Stimulated activated CD8-positive, alpha-beta memory T cell treated with anti-CD3 and anti-CD28 coated beads, Interleukin-7, amount 100 ng/mL, for 48 hours (primary cell): ENCODE measurements around the gene HOOK1.
"Not testable (repeated sequence)": the region's sequence is repeated elsewhere in the genome, so short reads cannot be mapped to it uniquely, and the experiment has no call there.

ENCODE experiments used
- DNase-seq, 2 donors: peaks; one replicate each; pipeline ENCODE4 v3.0.0-alpha.2; 2020; ENCODE audit warnings: low read depth in 1 of 2; ENCODE audit errors: extremely low read depth in 1 of 2

The HOOK1 gene

GRCh38 chr1:59819566-59820438, 5.1 kb downstream of the HOOK1 start:
- no peak for DNase-seq

- DNase-seq = no peak
Observed at GRCh38 chr1:59827055-59827643, 12.4 kb downstream of the HOOK1 start.

- no peak for DNase-seq
Observed at GRCh38 chr1:59828160-59828559, 13.4 kb downstream of the HOOK1 start.

GRCh38 chr1:59831529-59831928, 16.8 kb downstream of the HOOK1 start:
- no peak for DNase-seq

GRCh38 chr1:59833022-59833421, 18.3 kb downstream of the HOOK1 start:
- DNase-seq = no peak

- no peak for DNase-seq
Observed at GRCh38 chr1:59833991-59834390, 19.2 kb downstream of the HOOK1 start.

- not testable (repeated sequence) for DNase-seq
Observed at GRCh38 chr1:59837857-59838256, 23.1 kb downstream of the HOOK1 start.

GRCh38 chr1:59845091-59845490, 30.3 kb downstream of the HOOK1 start:
- no peak for DNase-seq

GRCh38 chr1:59846209-59846894, 31.6 kb downstream of the HOOK1 start:
- DNase-seq = no peak

DNA sequence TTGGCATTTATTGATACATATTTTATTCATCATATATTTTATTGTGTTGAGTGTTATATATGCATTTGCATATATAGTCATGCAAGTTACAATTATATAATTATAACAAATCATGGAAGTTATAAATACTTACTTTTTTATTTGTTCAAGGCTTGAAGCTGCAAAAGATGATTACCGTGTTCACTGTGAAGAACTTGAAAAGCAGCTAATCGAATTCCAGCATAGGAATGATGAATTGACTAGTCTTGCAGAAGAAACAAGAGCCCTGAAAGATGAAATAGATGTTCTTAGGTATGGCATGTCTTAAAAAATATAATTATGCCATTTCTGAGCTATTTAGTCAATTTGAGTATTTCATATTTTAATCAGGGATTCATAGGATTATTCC, 32.1 kb downstream of the HOOK1 start:
- no peak for DNase-seq

GRCh38 chr1:59852117-59852516, 37.4 kb downstream of the HOOK1 start:
- DNase-seq = no peak

DNA sequence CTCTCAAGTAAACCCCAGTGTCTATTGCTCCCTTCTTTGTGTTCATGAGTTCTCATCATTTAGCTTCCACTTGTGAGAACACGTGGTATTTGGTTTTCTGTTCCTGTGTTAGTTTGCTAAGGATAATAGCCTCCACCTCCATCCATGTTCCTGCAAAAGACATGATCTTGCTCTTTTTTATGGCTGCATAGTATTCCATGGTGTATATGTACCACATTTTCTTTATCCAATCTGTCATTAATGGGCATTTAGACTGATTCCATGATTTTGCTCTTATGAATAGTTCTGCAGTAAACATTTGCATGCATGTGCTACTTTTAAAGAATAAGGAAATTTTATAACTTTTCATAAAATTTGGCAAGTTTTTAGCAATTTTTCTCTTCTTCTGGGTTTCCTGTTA, 40.5 kb downstream of the HOOK1 start:
- DNase-seq = not testable (repeated sequence)

- DNase-seq = no peak
Observed at GRCh38 chr1:59856725-59857338, 42.1 kb downstream of the HOOK1 start.

DNA sequence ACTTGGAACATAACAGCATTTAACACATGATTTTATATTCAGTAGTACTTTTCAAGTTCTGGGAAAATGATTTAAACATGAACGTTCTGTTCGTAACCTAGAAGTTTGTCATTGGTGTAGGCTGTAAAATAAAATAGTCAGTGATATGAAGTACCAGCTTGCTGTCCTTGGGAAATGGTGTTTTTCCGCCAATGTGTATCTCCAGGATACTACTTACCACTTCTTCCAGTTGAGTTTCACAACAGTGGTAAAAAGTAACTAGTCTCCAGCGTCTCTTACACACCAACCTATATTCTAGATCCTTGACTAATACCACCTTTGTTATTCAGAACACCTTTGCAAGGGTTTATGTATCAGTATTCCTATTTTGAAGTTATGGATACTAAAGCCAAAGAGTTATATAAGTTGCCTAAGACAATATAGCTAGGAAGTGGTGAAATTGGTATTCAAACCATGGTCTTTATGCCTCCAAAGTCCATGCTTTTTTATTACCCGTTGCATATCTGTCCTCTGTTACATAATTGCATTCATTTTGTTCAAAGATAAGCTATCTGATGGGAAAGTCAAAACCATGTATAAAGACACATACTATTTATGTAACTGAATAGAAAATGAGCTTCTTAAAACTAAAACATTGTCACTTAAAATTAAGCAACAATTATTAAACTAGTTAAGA, 43.1 kb downstream of the HOOK1 start:
- no peak for DNase-seq

DNA sequence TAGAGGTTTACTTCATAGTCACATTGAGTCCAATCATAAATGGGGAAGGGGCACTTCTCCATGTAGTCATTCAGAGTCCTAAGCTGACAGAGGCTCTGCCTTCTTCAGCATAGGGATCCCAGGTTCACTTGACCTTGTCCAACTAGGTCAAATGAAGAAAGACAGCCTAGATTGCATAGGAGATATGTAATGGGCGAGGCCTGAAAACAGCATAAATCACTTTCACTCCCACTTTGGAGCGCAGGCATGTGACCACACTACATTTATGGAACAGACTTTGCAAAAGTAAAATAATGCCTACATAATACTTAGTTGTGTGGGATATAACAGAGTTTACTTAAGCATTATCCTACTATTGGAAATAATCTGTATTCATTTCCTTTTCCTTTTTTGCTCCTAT, 51.7 kb downstream of the HOOK1 start:
- no peak for DNase-seq

DNA sequence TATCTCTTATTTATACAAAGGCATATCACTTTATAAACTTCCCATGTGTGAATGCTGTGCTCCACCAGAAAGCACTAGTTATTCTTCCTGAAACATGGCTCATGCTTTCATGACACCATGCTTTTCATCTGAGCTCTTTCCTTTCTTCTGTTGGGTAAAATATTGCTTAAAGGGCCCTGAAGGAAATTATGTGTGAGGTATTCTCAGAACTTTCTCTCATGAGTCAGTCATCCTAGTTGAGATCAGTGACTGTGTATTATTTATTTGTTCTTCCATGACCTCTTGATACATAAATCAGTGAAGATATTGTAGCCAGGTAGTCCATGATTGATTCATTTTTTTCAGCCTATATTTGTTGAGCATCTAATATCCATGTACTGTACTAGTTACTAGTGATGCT, 57.0 kb downstream of the HOOK1 start:
- DNase-seq = no peak

DNA sequence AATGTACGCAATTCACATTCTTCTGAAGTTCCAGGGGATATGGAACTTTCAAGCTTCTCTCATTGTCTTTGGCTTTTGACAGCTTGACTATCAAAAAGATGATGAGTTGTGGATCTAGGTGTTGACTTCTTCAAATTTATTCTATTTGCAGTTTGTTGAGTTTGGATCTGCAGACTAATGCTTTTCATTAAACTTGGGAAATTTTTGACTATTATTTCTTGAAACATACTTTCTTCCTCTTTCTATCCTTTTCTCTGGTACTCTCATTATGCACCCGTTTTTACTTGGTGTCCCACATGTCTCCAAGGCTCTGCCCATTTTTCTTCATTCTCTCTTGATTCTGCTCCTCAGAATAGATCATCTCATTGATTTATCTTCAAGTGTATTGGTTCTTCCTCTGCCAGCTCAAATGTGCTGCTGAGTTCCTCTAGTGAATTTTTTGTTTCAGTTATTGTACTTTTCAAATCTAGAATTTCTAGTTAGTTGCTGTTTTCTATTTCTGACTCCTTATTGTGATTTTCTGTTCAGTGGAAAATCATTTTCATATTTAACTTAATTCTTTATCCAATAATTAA, 62.4 kb downstream of the HOOK1 start:
- no peak for DNase-seq

DNA sequence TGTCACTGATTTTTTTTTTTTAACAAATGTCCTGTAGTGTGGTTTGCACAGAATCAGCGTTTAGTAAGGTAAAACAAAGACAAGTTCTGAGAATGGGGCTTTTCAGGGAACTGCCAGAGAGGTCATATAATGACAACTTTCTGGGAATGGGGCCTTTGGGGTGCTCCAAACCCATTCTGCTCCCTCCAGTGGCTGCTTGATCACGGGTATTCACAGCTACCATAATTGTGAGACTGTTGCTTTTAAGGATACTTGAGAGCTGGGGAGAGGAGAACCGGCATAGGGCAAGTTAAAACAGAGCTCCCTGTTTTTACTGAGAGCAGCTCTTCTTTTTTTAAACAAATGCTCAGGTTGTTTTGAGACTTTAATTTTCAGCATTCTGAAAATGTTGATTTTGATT, 63.6 kb downstream of the HOOK1 start:
- DNase-seq = no peak

DNA sequence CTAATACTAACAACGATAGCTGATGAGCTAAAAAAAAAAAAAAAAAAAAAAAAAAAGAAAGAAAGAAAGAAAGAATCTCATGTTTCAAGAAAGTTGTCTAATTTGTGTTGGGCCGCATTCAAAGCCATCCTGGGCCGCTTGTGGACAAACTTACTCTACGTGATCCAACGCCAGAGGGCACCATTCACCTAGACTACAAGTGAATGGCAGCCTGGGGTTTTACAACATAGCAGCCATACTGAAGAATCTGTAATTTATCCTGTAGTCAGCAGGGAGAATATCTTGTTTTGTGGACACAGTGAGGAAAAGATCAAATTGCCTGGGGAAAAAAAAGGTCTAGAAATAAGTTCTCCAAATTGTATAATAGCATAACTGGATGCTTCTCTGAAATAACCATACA, 64.8 kb downstream of the HOOK1 start:
- DNase-seq = peak in 1 of 2 donors; percentile 5

DNA sequence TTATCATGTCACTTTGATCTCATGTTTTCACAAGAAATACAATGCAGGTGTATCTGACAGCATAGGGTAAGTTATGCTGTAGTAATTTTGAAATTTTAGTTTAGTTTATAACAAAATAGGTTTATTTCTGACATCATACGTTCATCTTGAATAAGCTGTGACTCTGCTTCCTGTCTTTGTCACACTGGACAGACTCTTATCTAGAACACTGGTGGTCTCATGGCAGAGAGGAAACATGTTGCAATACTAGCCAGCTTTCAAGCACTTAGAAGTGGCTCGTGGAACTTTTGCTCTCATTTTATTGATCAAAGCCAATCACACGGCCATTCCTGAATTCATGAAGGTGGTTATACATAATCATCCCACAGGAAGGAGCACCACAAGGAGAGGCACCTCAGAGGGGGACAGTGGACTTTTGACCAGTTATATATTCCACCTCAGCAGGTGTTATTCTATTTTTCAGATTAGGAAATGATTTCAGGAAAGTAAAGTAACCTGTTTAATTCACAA, 65.3 kb downstream of the HOOK1 start:
- no peak for DNase-seq
